SU-DHL-6 (cell line): ENCODE data around the gene EPHB3.

ENCODE experiments used
- EZH2phosphoT487 ChIP-seq: fragments of 200-600 bp; sonication (generic), shearing (Covaris generic); conservative IDR thresholded peaks from 2 replicates; pipeline ENCODE4 v1.6.1; 2018; ENCODE audit warnings: mild to moderate bottlenecking, antibody characterized with exemption, low read length, moderate library complexity, mixed read lengths
- TF ChIP-seq, protein P1 (sequence below): fragments of 200-600 bp; sonication (generic); IDR thresholded peaks from one replicate; pipeline ENCODE4 v1.5.1; 2017; ENCODE audit warnings: antibody characterized with exemption, mild to moderate bottlenecking, low read length, moderate library complexity; ENCODE audit not compliant: insufficient read depth, poor library complexity, severe bottlenecking

DNA sequence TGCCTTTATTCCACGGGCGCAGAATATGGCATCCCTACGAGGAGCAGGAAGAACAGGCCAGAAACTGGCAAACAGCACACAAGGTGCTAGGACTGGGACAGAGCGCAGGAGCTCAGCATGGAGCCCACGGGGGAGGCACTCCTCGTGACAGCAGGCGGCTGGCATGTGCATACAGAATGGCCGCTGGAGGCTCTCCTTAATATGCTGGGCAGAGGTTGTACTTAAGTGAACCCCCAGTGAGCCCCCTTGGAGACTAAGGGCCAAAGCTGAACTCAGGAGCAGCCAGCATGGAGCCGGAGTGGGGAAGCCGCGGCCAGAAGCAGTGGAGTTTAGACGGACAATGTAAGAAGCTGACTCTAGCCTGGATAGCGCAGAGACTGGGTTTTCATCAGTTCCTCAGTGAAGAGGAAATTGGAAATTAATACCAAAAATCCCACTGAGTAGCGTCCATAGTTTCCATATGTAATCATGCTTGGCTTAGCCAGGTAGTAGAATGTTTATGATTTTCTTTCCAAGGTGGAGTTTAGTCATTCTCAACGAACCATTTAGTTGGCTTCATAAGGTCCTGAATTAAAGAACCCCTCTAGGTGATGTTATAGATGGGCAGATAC is 69.4 kb downstream of the EPHB3 start:
- TF ChIP-seq, protein P1, sequence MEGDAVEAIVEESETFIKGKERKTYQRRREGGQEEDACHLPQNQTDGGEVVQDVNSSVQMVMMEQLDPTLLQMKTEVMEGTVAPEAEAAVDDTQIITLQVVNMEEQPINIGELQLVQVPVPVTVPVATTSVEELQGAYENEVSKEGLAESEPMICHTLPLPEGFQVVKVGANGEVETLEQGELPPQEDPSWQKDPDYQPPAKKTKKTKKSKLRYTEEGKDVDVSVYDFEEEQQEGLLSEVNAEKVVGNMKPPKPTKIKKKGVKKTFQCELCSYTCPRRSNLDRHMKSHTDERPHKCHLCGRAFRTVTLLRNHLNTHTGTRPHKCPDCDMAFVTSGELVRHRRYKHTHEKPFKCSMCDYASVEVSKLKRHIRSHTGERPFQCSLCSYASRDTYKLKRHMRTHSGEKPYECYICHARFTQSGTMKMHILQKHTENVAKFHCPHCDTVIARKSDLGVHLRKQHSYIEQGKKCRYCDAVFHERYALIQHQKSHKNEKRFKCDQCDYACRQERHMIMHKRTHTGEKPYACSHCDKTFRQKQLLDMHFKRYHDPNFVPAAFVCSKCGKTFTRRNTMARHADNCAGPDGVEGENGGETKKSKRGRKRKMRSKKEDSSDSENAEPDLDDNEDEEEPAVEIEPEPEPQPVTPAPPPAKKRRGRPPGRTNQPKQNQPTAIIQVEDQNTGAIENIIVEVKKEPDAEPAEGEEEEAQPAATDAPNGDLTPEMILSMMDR: no peak
- TF ChIP-seq EZH2phosphoT487: no peak
